ENCODE results near the gene SAMD10.
"Not testable (repeated sequence)": the region's sequence is repeated elsewhere in the genome, so short reads cannot be mapped to it uniquely, and the experiment has no call there.

SAMD10 gene

GRCh38 chr20:63979557-63980316, at the start of gene SAMD10:
TSS of gene SAMD10 (minus strand) at chr20:63979642. CDS start at chr20:63979467, 175 bp downstream.
- peak in 1 of 2 donors; percentile 19 for DNase-seq

DNA sequence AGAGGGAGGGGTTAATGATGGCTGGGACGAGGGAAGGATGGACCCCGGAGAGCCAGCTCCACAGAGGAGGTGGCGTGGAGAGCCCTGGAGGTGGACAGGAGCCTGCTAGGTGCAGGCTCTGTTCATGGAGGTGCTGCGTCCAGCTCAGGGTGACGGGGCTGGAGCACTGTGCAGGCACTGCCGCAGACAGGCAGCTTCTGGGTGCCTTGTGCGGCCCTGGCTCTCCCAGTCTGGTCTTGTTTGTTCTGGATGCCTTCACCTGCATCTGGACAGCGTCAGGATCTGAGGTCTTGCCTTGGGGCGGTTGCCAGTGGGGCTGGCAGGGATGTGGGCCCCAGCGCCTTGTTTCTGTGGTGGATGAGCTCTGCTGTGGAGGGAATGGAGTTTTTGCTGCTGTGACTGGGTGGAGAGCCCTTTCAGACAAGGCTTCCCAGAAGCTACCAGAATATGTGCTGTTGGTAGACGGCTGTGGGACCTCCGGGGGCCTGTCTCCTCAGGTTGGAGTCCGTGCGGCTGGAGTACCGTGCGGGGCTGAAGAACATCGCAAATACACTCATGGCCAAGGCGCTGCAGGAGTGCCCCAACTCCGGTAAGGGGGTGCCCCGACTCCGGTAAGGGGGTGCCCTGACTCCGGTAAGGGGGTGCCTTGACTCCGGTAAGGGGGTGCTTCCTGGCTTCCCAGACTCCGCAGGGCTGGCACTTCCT, 48.7 kb upstream of the SAMD10 start:
- DNase-seq: no peak

DNA sequence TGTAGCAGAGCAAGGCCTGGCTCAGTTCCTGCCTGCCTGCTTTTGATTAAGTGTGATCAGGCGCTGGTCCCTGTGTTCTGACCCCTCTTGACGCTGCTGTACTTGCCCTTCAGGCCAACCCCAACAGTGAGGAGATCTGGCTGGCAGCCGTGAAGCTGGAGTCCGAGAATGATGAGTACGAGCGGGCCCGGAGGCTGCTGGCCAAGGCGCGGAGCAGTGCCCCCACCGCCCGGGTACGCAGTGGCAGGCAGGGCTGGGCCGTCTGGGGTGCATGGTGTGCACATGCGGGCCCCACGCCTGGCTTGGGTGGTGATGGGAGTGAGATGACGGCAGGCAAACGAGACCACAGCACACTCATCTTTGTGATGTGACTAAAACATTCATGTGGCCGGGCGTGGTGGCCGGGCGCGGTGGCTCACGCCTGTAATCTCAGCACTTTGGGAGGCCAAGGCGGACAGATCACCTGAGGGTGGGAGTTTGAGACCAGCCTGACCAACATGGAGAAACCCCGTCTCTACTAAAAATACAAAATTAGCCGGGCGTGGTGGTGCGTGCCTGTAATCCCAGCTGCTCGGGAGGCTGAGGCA, 46.5 kb upstream of the SAMD10 start:
- DNase-seq: no peak

DNA sequence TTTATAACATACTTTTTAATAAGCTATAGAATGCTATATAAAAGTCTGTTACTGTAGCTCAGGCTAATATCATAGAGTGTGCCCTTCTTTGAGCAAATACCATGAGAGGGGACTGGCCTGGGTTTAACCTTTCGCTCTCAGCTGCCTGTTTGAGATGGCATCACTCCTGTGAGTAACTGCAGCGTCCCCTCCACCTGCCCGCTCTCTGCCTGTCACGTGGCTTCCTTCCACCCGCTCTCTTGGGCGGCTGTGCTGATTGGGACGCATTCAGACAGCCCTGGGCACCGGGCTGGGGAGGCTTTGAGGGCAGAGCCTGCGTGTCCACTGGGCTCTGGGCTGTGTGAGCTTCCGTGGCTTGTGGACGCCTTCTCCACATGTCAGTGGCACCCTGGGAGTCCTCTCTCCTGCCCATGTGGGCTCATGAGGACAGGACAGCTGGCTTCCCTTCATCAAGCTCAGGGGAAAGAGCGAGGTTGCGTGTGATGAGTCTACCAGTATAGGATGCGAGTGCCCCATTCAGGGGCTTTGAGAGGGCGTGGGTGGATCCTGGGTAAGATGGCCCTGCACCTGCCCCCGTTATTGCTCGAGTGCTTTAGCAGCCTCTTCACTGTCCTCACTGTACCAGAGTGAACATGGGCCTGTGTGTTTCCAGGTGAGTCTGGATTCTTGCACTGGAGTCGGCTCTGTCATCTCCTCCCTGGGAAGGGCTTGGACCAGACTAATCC, 45.8 kb upstream of the SAMD10 start:
- no peak for DNase-seq

- no peak for DNase-seq
Measured at GRCh38 chr20:64024141-64024990, 44.9 kb upstream of the SAMD10 start.

DNA sequence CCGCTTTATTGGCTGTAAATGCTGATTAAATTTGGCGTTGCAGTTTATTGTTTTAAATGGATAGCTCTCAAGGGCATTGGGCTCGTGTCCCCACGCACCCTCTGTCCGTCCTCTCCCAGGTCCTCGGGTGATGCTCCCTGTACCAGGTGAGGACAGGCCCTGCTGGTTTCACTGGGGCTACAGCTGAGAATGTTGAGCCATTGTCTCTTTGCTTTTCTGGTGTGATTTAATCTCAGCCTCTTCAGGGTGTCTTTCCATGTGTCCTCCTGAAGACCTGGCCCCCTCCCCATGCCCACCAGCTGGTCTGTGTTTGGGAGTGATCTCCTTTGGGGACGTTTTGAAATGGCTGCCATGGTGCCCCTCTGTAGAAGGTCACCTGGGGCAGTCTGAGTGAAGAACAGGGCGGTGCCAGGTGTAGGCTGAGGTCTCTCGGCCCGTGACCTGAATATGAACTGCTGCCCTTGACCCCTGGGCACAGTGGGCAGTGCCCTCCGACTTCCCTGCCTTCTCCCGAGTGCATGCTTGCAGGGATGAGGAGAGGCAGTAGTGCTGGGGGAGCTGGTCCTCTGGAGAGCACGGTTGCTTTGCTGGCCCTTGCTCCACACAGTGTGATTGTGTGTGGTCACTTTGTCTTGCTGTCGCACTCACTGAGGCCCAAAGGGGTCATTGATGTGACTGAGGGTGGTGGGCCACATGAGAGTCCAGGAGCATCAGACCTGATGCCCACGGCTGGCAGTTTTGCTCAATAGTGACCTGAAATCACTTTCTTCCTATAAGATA, 44.1 kb upstream of the SAMD10 start:
- no peak for DNase-seq

GRCh38 chr20:64022671-64023360, 43.4 kb upstream of the SAMD10 start:
- no peak for DNase-seq

- DNase-seq: no peak
Measured at GRCh38 chr20:64021124-64021975, 41.9 kb upstream of the SAMD10 start.

DNA sequence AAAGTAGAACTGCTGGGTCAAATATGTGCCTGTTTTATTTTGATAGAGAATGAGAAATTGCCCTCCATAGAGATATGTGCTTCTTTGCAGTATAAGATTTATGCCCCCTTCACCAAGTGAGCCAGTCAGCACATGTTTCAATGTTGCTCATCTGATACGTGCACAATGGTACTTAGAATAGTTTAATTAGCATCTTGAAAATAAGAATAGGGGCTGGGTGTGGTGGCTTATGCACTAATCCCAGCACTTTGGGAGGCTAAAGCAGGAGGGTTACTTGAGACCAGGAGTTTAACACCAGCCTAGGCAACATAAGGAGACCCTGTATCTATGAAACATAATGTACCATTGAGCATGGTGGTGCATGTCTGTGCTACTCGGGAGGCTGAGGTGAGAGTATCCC, 36.2 kb upstream of the SAMD10 start:
- no peak for DNase-seq

DNA sequence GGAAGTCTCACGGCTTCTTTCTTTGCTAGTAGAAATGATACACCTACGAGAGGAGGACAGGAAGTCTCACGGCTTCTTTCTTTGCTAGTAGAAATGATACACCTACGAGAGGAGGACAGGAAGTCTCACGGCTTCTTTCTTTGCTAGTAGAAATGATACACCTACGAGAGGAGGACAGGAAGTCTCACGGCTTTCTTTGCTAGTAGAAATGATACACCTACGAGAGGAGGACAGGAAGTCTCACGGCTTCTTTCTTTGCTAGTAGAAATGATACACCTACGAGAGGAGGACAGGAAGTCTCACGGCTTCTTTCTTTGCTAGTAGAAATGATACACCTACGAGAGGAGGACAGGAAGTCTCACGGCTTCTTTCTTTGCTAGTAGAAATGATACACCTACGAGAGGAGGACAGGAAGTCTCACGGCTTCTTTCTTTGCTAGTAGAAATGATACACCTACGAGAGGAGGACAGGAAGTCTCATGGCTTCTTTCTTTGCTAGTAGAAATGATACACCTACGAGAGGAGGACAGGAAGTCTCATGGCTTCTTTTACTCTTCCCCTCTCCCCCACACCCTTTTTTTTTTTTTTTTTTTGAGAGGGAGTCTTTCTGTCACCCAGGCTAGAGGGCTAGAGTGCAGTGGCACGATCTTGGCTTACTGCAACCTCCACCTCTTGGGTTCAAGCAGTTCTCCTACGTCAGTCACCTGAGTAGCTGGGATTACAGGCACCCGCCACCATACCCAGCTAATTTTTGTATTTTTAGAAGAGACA, 33.1 kb upstream of the SAMD10 start:
- not testable (repeated sequence) for DNase-seq

DNA sequence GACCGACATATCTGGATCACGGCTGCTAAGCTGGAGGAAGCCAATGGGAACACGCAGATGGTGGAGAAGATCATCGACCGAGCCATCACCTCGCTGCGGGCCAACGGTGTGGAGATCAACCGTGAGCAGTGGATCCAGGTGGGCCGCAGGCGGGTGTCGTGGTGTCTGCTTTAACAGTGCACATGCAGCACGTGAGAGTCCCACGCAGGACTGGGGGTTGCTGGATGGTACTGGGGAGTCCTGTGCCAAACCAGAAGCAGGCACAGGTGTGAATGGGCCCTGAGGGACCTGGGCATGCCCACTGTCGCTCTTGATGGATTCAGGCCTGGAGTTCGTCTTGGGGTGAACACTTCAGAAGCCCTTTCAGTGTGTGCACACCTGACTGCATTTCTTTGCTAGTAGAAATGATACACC, 31.9 kb upstream of the SAMD10 start:
- DNase-seq: no peak

GRCh38 chr20:64010711-64011237, 31.3 kb upstream of the SAMD10 start:
- no peak for DNase-seq

GRCh38 chr20:64009811-64010387, 30.5 kb upstream of the SAMD10 start:
- no peak for DNase-seq

GRCh38 chr20:64006902-64007301, 27.5 kb upstream of the SAMD10 start:
- DNase-seq: no peak

DNA sequence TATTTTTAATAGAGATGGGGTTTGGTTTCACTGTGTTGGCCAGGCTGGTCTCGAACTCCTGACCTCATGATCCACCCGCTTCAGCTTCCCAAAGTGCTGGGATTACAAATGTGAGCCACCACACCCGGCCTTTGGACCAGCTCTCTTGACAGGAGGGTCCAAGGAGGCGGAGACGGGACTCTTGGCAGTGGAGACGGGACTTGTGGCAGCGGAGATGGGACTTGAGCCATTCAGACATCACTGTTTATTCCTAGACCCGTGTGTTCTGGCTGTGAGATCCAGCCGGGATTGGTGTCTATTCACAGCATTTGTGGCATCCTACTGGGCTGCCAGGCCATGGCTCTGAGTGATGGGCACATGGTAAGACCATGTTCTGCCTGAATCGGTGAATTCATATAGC, 27.0 kb upstream of the SAMD10 start:
- DNase-seq: no peak

DNA sequence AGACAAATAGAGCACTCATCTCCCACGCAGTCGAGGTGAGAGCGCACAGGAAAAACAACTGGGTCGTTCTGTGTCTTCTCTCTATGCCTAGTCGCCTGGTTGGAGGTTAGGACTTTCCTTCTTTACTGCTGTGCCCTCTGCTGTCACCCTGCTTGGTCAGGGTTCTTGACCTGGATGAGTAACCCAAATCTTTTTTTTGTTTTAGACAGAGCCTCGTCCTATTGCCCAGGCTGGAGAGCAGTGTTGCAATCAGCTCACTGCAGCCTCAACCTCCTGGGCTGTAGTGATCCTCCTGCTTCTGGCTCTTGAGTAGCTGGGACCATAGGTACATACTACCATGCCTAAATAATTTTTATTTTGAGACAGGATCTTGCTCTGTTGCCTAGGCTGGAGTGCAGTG, 26.0 kb upstream of the SAMD10 start:
- DNase-seq: no peak

DNA sequence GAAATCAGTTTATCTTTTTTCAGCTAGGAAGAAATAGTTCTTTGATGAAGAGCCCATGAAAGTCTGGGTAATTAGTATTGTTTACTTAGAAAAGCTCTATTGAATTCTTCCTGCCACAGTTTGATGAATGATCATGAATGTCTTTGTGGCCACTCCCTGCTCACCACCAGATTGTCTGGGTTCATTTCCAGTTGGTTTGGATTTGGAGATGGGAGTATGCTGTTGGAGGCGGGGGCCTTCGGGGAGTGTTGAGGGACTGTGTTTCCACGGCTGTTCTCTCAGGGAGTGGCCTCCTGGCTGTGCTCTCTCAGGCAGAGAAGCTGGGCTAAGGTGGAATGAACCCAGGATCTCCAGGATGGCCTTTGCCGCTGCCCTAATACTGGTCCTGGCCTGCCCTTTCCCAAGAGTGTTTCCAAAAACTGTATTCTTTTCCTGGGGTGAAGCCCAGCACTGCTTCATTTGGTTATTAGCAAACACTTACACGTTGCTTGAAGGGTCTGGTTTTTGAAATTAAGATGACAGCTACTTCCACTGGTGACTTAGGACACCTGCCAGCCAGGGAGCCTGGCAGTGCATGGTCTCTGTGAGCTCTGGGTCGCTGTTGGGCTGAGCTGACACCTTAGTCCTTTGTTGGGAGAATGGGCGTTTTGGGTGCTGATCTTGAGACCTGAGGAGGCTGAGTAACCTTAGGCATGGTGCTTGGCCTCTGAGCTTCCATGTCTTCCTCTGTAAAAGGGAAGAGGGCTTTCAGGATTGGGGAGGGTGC, 24.7 kb upstream of the SAMD10 start:
- DNase-seq: no peak

GRCh38 chr20:64001607-64002011, 22.2 kb upstream of the SAMD10 start:
- peak in 1 of 2 donors; percentile 9 for DNase-seq
